ENCODE data around the gene SECTM1. TPM values are rescaled to one million over a fixed set of nuclear protein-coding genes. Genes with fewer than 3 reads are reported as not detected.

The SECTM1 gene
- total and polyA plus RNA-seq, 2 experiments from 2014 or later: 9.7 to 15.0 TPM

GRCh38 chr17:82310877-82311276, 22.7 kb downstream of the SECTM1 start:
- no peak overlapping the region for H3K4me3 ChIP-seq
- no peaks in the 10 kb centered on the region for H3K9me3 ChIP-seq (ENCODE audit: low read depth)
- H4K20me1 ChIP-seq (ENCODE audit: insufficient read depth, poor library complexity, severe bottlenecking): no peaks in the 10 kb centered on the region
- no peaks in the 10 kb centered on the region for H3K9me2 ChIP-seq (replicated peaks; ENCODE audit: insufficient read depth)
- no peaks in the 10 kb centered on the region for H3K79me2 ChIP-seq
- H3K36me3 ChIP-seq (replicated peaks; ENCODE audit: insufficient read depth, low read depth): no peaks in the 10 kb centered on the region
- H3K27ac ChIP-seq: no peak overlapping the region
- no peak for TF ChIP-seq EZH2 (IDR thresholded peaks at IDR 0.05; ENCODE audit: borderline replicate concordance)
- no peak for TF ChIP-seq EZH2phosphoT487 (IDR thresholded peaks at IDR 0.05; ENCODE audit: low read depth, severe bottlenecking, unreplicated experiment)
- TF ChIP-seq CTCF (IDR thresholded peaks at IDR 0.05; ENCODE audit: poor library complexity): no peak
- H2AFZ ChIP-seq: no peak overlapping the region
- DNase-seq (ENCODE audit: low spot score): no peak
- no peaks in the 10 kb centered on the region for H3K27me3 ChIP-seq
- H3K4me2 ChIP-seq: no peak overlapping the region
- H3K4me1 ChIP-seq (ENCODE audit: insufficient read depth): peaks cover 12% of the 10 kb centered on the region
- 91% methylated on average over 20 of the region's 21 CpGs for whole genome bisulfite sequencing (ENCODE audit: low lambda C conversion rate, missing lambda C conversion rate)

GRCh38 chr17:82309656-82310570, 23.7 kb downstream of the SECTM1 start:
- no peak for TF ChIP-seq EZH2phosphoT487 (IDR thresholded peaks at IDR 0.05; ENCODE audit: low read depth, severe bottlenecking, unreplicated experiment)
- no peak for TF ChIP-seq CTCF (IDR thresholded peaks at IDR 0.05; ENCODE audit: poor library complexity)
- no peak for TF ChIP-seq EZH2 (IDR thresholded peaks at IDR 0.05; ENCODE audit: borderline replicate concordance)
- no peak for DNase-seq (ENCODE audit: low spot score)
- H3K27me3 ChIP-seq: no peaks in the 10 kb centered on the region
- H3K79me2 ChIP-seq: no peaks in the 10 kb centered on the region
- no peaks in the 10 kb centered on the region for H3K9me3 ChIP-seq (ENCODE audit: low read depth)
- peak overlapping the region; percentile 35 for H3K27ac ChIP-seq
- no peak overlapping the region for H2AFZ ChIP-seq
- 80% methylated on average over 27 of the region's 27 CpGs for WGBS (ENCODE audit: low lambda C conversion rate, missing lambda C conversion rate)
- no peaks in the 10 kb centered on the region for H3K9me2 ChIP-seq (replicated peaks; ENCODE audit: insufficient read depth)
- no peaks in the 10 kb centered on the region for H4K20me1 ChIP-seq (ENCODE audit: insufficient read depth, poor library complexity, severe bottlenecking)
- H3K4me1 ChIP-seq (ENCODE audit: insufficient read depth): peaks cover 16% of the 10 kb centered on the region
- no peaks in the 10 kb centered on the region for H3K36me3 ChIP-seq (replicated peaks; ENCODE audit: insufficient read depth, low read depth)
- no peak overlapping the region for H3K4me3 ChIP-seq
- H3K4me2 ChIP-seq: peak overlapping the region; percentile 32

- 95% methylated on average over 20 of the region's 20 CpGs for WGBS (ENCODE audit: low lambda C conversion rate, missing lambda C conversion rate)
- no peak for DNase-seq (ENCODE audit: low spot score)
- no peaks in the 10 kb centered on the region for H4K20me1 ChIP-seq (ENCODE audit: insufficient read depth, poor library complexity, severe bottlenecking)
- no peak overlapping the region for H3K27ac ChIP-seq
- H3K79me2 ChIP-seq: no peaks in the 10 kb centered on the region
- no peak overlapping the region for H3K4me2 ChIP-seq
- no peak overlapping the region for H3K4me3 ChIP-seq
- H3K4me1 ChIP-seq (ENCODE audit: insufficient read depth): peaks cover 38% of the 10 kb centered on the region
- no peak overlapping the region for H2AFZ ChIP-seq
- H3K9me3 ChIP-seq (ENCODE audit: low read depth): no peaks in the 10 kb centered on the region
- H3K27me3 ChIP-seq: no peaks in the 10 kb centered on the region
- H3K36me3 ChIP-seq (replicated peaks; ENCODE audit: insufficient read depth, low read depth): no peaks in the 10 kb centered on the region
- TF ChIP-seq CTCF (IDR thresholded peaks at IDR 0.05; ENCODE audit: poor library complexity) (no peak), EZH2phosphoT487 (IDR thresholded peaks at IDR 0.05; ENCODE audit: low read depth, severe bottlenecking, unreplicated experiment) (no peak), EZH2 (IDR thresholded peaks at IDR 0.05; ENCODE audit: borderline replicate concordance) (no peak)
- no peaks in the 10 kb centered on the region for H3K9me2 ChIP-seq (replicated peaks; ENCODE audit: insufficient read depth)
These were observed 27.8 kb downstream of the SECTM1 start for GRCh38 chr17:82305727-82306300.

Measured in hepatocyte (in vitro differentiated cells).